ENCODE measurements around the gene SLC45A3.

GRCh38 chr1:205633421-205633976 lies 46.8 kb downstream of the SLC45A3 start:
- no peak for TF ChIP-seq CTCF (IDR thresholded peaks at IDR 0.05; ENCODE audit: low read length)
- no peak for TF ChIP-seq EZH2 (IDR thresholded peaks at IDR 0.05; ENCODE audit: borderline replicate concordance, low read length)

Measured in OCI-LY1 (cell line).